ENCODE data around the gene TRIM13. TPM values are rescaled to one million over a fixed set of nuclear protein-coding genes. Genes with fewer than 3 reads are reported as not detected.
A peak's percentile ranks its signal among the peaks of the same experiment; 100 is the strongest.

TRIM13 gene
- total and polyA plus RNA-seq, 2 donors (not counting 1 experiment from before 2014, with no cell fraction given), result 21.1 to 24.4 TPM

DNA sequence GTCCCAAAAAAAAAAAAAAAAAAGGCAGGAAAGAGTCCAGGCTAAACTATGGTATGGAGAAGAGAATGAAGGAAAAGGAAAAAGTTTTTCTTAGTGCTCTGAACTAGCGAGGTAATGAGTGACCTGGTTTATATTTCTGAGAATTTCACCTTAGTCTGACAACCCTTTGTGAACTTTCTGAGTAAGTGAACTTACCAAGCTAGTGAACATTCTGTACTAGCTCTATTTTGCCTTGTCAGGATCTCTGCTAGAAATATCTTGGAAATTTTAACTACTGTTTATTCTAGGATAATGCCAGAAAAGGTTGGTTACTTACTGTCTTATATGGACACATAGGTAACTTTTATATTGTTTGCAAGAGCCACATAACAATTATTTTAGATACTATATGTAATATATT lies 4.4 kb downstream of the TRIM13 start:
- no peak for DNase-seq (ENCODE audit: low read depth in 2 of 2)
- Histone ChIP-seq H3K4me1 (ENCODE audit: control insufficient read depth, extremely low read depth, insufficient read depth, low read length) (peaks cover 3% of the 10 kb centered on the region), H2AFZ (ENCODE audit: low read length) (no peak overlapping the region), H3K9ac (ENCODE audit: insufficient read depth, low read length) (no peak overlapping the region), H3K79me2 (ENCODE audit: control insufficient read depth, insufficient read depth, low read length) (peaks cover 41% of the 10 kb centered on the region), H3K27me3 (ENCODE audit: control insufficient read depth, insufficient read depth, low read length) (no peaks in the 10 kb centered on the region), H3K36me3 (ENCODE audit: control insufficient read depth, insufficient read depth, low read length) (peaks cover 2% of the 10 kb centered on the region), H3K27ac (ENCODE audit: insufficient read depth, low read length) (no peak overlapping the region), H4K20me1 (ENCODE audit: control insufficient read depth, extremely low read depth, insufficient read depth, low read length) (no peaks in the 10 kb centered on the region), H3K4me3 (replicated peaks in 1 of 4; ENCODE audit: control extremely low read depth in 1 of 4, insufficient read depth in 1 of 4, low read depth in 3 of 4, low read length in 4 of 4) (no peak overlapping the region), H3K9me3 (ENCODE audit: control insufficient read depth, insufficient read depth, low read depth, low read length) (no peaks in the 10 kb centered on the region), H3K4me2 (ENCODE audit: extremely low read depth, insufficient read depth, low read length) (no peak overlapping the region)
- TF ChIP-seq, protein P1, sequence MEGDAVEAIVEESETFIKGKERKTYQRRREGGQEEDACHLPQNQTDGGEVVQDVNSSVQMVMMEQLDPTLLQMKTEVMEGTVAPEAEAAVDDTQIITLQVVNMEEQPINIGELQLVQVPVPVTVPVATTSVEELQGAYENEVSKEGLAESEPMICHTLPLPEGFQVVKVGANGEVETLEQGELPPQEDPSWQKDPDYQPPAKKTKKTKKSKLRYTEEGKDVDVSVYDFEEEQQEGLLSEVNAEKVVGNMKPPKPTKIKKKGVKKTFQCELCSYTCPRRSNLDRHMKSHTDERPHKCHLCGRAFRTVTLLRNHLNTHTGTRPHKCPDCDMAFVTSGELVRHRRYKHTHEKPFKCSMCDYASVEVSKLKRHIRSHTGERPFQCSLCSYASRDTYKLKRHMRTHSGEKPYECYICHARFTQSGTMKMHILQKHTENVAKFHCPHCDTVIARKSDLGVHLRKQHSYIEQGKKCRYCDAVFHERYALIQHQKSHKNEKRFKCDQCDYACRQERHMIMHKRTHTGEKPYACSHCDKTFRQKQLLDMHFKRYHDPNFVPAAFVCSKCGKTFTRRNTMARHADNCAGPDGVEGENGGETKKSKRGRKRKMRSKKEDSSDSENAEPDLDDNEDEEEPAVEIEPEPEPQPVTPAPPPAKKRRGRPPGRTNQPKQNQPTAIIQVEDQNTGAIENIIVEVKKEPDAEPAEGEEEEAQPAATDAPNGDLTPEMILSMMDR (conservative IDR thresholded peaks at IDR 0.05 in 1 of 2, IDR thresholded peaks at IDR 0.05 in 1 of 2; ENCODE audit: low read depth in 1 of 2, low read length in 2 of 2), result no peak
- no peak for TF ChIP-seq EZH2 (IDR thresholded peaks at IDR 0.05; ENCODE audit: low read length, missing control alignments)

DNA sequence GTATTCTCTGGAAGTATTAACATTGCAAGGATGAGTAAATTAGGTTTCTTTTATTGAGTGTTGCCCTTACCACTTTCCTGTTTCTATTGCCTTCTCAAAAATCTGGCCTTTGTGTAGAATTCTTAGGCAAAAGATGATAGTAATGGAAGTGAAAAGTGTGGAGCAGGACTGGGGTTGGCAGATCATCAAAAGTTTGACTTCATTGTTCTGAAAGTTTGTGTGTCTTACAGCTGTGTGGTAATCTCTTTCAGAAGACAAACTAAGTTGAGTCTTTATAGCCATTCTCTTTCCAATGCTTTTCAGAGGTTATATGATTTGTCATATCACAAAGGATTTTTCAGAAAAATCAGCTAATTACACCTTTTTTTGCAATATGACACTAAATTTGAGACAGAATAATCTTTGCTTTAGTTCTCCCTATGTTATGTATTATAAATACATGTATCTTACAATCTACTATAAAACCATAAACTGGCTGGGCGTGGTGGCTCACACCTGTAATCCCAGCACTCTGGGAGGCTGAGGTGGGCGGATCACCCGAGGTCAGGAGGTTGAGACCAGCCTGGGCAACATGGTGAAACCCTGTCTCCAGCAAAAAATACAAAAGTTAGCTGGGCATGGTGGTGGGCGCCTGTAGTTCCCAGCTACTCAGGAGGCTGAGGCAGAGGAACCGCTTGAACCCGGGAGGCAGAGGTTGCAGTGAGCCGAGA lies 9.7 kb downstream of the TRIM13 start:
- H4K20me1 ChIP-seq (ENCODE audit: control insufficient read depth, extremely low read depth, insufficient read depth, low read length), result no peaks in the 10 kb centered on the region
- H3K4me2 ChIP-seq (ENCODE audit: extremely low read depth, insufficient read depth, low read length), result no peak overlapping the region
- no peak overlapping the region for H3K9ac ChIP-seq (ENCODE audit: insufficient read depth, low read length)
- H2AFZ ChIP-seq (ENCODE audit: low read length), result no peak overlapping the region
- H3K4me3 ChIP-seq (replicated peaks in 1 of 4; ENCODE audit: control extremely low read depth in 1 of 4, insufficient read depth in 1 of 4, low read depth in 3 of 4, low read length in 4 of 4), result no peak overlapping the region
- peaks cover 4% of the 10 kb centered on the region for H3K4me1 ChIP-seq (ENCODE audit: control insufficient read depth, extremely low read depth, insufficient read depth, low read length)
- no peak overlapping the region for H3K27ac ChIP-seq (ENCODE audit: insufficient read depth, low read length)
- H3K79me2 ChIP-seq (ENCODE audit: control insufficient read depth, insufficient read depth, low read length), result peaks cover 32% of the 10 kb centered on the region
- no peaks in the 10 kb centered on the region for H3K9me3 ChIP-seq (ENCODE audit: control insufficient read depth, insufficient read depth, low read depth, low read length)
- DNase-seq (ENCODE audit: low read depth in 2 of 2), result peak; percentile 28 to 52
- peaks cover 4% of the 10 kb centered on the region for H3K36me3 ChIP-seq (ENCODE audit: control insufficient read depth, insufficient read depth, low read length)
- TF ChIP-seq, protein P1 (conservative IDR thresholded peaks at IDR 0.05 in 1 of 2, IDR thresholded peaks at IDR 0.05 in 1 of 2; ENCODE audit: low read depth in 1 of 2, low read length in 2 of 2), result no peak
- TF ChIP-seq EZH2 (IDR thresholded peaks at IDR 0.05; ENCODE audit: low read length, missing control alignments), result no peak
- no peaks in the 10 kb centered on the region for H3K27me3 ChIP-seq (ENCODE audit: control insufficient read depth, insufficient read depth, low read length)

DNA sequence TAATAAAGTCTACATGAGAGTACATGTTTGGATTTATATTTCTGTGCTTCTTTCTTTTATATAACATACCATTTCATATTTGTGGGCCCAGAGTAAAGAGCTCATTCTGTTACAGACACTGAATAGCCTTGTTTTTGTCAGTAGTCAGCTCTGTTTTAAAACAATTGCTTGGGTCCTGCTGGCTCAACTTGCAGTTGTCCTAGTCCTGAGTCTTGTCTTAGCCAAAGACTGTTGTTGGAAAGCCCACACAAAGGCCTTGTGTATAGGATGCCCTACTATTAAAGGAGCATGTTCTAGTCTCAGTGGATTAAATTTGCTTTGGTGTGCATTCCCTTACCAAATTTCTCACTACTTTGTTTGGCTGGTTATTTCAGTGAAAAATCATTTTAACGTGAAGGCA lies 14.6 kb downstream of the TRIM13 start:
- Histone ChIP-seq H3K9ac (ENCODE audit: insufficient read depth, low read length) (no peak overlapping the region), H3K9me3 (ENCODE audit: control insufficient read depth, insufficient read depth, low read depth, low read length) (no peaks in the 10 kb centered on the region), H3K27me3 (ENCODE audit: control insufficient read depth, insufficient read depth, low read length) (no peaks in the 10 kb centered on the region), H3K4me3 (replicated peaks in 1 of 4; ENCODE audit: control extremely low read depth in 1 of 4, insufficient read depth in 1 of 4, low read depth in 3 of 4, low read length in 4 of 4) (no peak overlapping the region), H3K36me3 (ENCODE audit: control insufficient read depth, insufficient read depth, low read length) (peaks cover 2% of the 10 kb centered on the region), H3K4me2 (ENCODE audit: extremely low read depth, insufficient read depth, low read length) (no peak overlapping the region), H3K27ac (ENCODE audit: insufficient read depth, low read length) (no peak overlapping the region), H3K79me2 (ENCODE audit: control insufficient read depth, insufficient read depth, low read length) (peaks cover 23% of the 10 kb centered on the region), H2AFZ (ENCODE audit: low read length) (no peak overlapping the region), H3K4me1 (ENCODE audit: control insufficient read depth, extremely low read depth, insufficient read depth, low read length) (peaks cover 3% of the 10 kb centered on the region), H4K20me1 (ENCODE audit: control insufficient read depth, extremely low read depth, insufficient read depth, low read length) (no peaks in the 10 kb centered on the region)
- TF ChIP-seq, protein P1 (conservative IDR thresholded peaks at IDR 0.05 in 1 of 2, IDR thresholded peaks at IDR 0.05 in 1 of 2; ENCODE audit: low read depth in 1 of 2, low read length in 2 of 2), result no peak
- no peak for TF ChIP-seq EZH2 (IDR thresholded peaks at IDR 0.05; ENCODE audit: low read length, missing control alignments)
- DNase-seq (ENCODE audit: low read depth in 2 of 2), result no peak

All from fibroblast of lung (primary cell).